SU-DHL-6 (cell line): Measurements from ENCODE around the gene RAP1GAP2.
"Not testable (repeated sequence)": the region's sequence is repeated elsewhere in the genome, so short reads cannot be mapped to it uniquely, and the experiment has no call there.

Source experiments
- H2AFZ ChIP-seq: fragments of 200-600 bp; sonication (generic); 2 replicates; pipeline ENCODE4 v1.6.1; 2014; ENCODE audit warnings: low read depth, mild to moderate bottlenecking, moderate library complexity, mixed read lengths, antibody characterized with exemption, low read length; ENCODE audit not compliant: severe bottlenecking
- H3F3A ChIP-seq: fragments of 200-600 bp; shearing (Covaris generic); 2 replicates; pipeline ENCODE4 v1.6.0; 2016; ENCODE audit warnings: antibody characterized with exemption, mild to moderate bottlenecking; ENCODE audit not compliant: insufficient read depth
- H3K27ac ChIP-seq: fragments of 200-600 bp; sonication (generic); 2 replicates; pipeline ENCODE4 v1.5.1; 2016; ENCODE audit warnings: low read depth, mild to moderate bottlenecking, low read length, moderate library complexity, mixed read lengths
- H3K27me3 ChIP-seq: fragments of 200-600 bp; sonication (generic), shearing (Covaris generic); 2 replicates; pipeline ENCODE4 v1.6.0; 2014; ENCODE audit warnings: mild to moderate bottlenecking, low read length
- H3K36me3 ChIP-seq: fragments of 200-600 bp; sonication (generic); 2 replicates; pipeline ENCODE4 v1.6.1; 2014; ENCODE audit warnings: mild to moderate bottlenecking, low read length, mixed read lengths
- H3K4me2 ChIP-seq: fragments of 300-600, 200-600 bp; shearing (Covaris generic), sonication (generic); 2 replicates; pipeline ENCODE4 v1.6.0; 2014; ENCODE audit warnings: low read length, low read depth, mild to moderate bottlenecking; ENCODE audit not compliant: poor library complexity, severe bottlenecking
- H3K4me3 ChIP-seq: fragments of 200-600 bp; sonication (generic); 2 replicates; pipeline ENCODE4 v1.5.1; 2014; ENCODE audit warnings: antibody characterized with exemption, low read length, mild to moderate bottlenecking, mixed read lengths; ENCODE audit not compliant: insufficient read depth, poor library complexity, severe bottlenecking
- H3K79me2 ChIP-seq: fragments of 200-600 bp; sonication (generic); 2 replicates; pipeline ENCODE4 v1.6.1; 2014; ENCODE audit warnings: mild to moderate bottlenecking, low read length, moderate library complexity; ENCODE audit not compliant: insufficient read depth
- H3K9ac ChIP-seq: fragments of 200-600 bp; sonication (generic); 2 replicates; pipeline ENCODE4 v1.7.0; 2014; ENCODE audit warnings: mild to moderate bottlenecking, low read length
- H3K9me2 ChIP-seq: fragments of 200-600 bp; sonication (generic); replicated peaks from 2 replicates; pipeline ENCODE4 v1.6.1; 2014; ENCODE audit warnings: low read length; ENCODE audit not compliant: insufficient read depth
- H3K9me3 ChIP-seq: fragments of 200-600 bp; sonication (generic); 2 replicates; pipeline ENCODE4 v1.6.1; 2014; ENCODE audit warnings: low read length, mixed read lengths; ENCODE audit not compliant: insufficient read depth
- H4K20me1 ChIP-seq: fragments of 200-600 bp; sonication (generic); 2 replicates; pipeline ENCODE4 v1.6.1; 2014; ENCODE audit warnings: low read depth, mild to moderate bottlenecking, antibody characterized with exemption, low read length, moderate library complexity, mixed read lengths
- CTCF ChIP-seq: fragments of 200-600 bp; sonication (generic); IDR thresholded peaks from one replicate; pipeline ENCODE4 v1.5.1; 2017; ENCODE audit warnings: antibody characterized with exemption, mild to moderate bottlenecking, low read length, moderate library complexity; ENCODE audit not compliant: insufficient read depth, poor library complexity, severe bottlenecking

The RAP1GAP2 gene

GRCh38 chr17:3063507-3063906 lies 267.3 kb downstream of the RAP1GAP2 start, which contains the start of gene OR1D5:
OR1D5 (minus strand) TSS chr17:3063607; CDS start chr17:3063607, 0 bp downstream.
- H3K36me3 ChIP-seq, H3K79me2 ChIP-seq, H3K27ac ChIP-seq, H3K27me3 ChIP-seq, H3K9ac ChIP-seq, H3F3A ChIP-seq, H3K9me3 ChIP-seq, H4K20me1 ChIP-seq, H3K4me2 ChIP-seq, H3K9me2 ChIP-seq, H3K4me3 ChIP-seq, H2AFZ ChIP-seq: not testable (repeated sequence)

DNA sequence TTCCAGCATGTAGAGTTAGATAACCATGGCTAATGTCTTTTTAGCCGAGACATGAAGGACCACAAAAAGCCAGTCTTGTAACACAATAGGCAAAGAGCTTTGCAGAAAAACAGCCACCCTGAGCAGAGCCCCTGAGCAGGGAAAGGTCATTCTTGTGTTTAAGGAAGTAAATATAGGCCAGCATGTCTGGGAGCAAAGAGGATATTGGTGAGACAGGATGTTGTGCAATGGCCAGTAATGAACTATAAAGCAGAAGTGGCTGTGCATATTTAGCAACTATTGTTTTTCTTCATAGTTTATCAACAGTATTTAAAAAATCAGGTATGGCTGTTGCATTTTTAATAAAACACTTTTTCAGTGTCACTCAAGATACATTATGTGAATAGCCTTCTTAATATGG lies 269.0 kb downstream of the RAP1GAP2 start:
- H3K36me3 ChIP-seq, H3K4me2 ChIP-seq, H3K27ac ChIP-seq, H3K79me2 ChIP-seq, H3K9me3 ChIP-seq, H4K20me1 ChIP-seq, H3F3A ChIP-seq, H3K27me3 ChIP-seq, H2AFZ ChIP-seq, H3K9me2 ChIP-seq, H3K9ac ChIP-seq, H3K4me3 ChIP-seq: not testable (repeated sequence)

DNA sequence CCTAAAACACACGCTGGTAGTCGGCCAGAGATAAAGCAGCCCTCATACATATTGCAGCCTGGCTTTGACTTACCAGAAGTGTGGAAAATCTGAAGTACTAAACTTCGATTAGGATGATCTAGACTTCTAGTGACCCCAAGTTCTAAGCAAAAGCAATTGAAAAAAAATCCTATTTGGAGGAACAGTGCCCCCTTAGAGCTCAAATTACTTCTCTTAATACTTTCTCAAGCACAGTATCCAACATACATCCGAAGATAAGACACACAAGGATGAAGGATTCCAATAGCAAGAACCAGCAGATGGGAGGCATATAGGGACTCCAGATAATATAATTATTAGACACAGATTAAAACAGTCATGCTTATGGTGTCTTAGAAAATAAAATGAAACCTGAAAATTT lies 277.6 kb downstream of the RAP1GAP2 start:
- not testable (repeated sequence) for H3K9me2 ChIP-seq, H3K27me3 ChIP-seq, H3K79me2 ChIP-seq, H3K4me2 ChIP-seq, H2AFZ ChIP-seq, H4K20me1 ChIP-seq, H3K36me3 ChIP-seq, H3K9ac ChIP-seq, H3K27ac ChIP-seq, H3K9me3 ChIP-seq, H3K4me3 ChIP-seq, H3F3A ChIP-seq
- TF ChIP-seq CTCF, result peak; percentile 24
